NT2/D1 (cell line): ENCODE results near the gene APMAP.

Experiments
- SUZ12 ChIP-seq: IDR thresholded peaks from 2 replicates; pipeline ENCODE4 v1.6.1; 2011; ENCODE audit not compliant: insufficient read length, insufficient read depth; ENCODE audit errors: extremely low read depth
- YY1 ChIP-seq: IDR thresholded peaks from 2 replicates; pipeline ENCODE4 v1.6.1; 2011; ENCODE audit not compliant: insufficient read length, insufficient read depth
- ZNF274 ChIP-seq: IDR thresholded peaks from 2 replicates; pipeline ENCODE4 v1.6.1; 2011; ENCODE audit warnings: mild to moderate bottlenecking, low read depth, low read length

GRCh38 chr20:24950128-24950835 lies 42.3 kb downstream of the APMAP start:
- no peak for TF ChIP-seq YY1
- no peak for TF ChIP-seq ZNF274
- TF ChIP-seq SUZ12 = no peak
